ENCODE data around the gene PSMC4.

DNA sequence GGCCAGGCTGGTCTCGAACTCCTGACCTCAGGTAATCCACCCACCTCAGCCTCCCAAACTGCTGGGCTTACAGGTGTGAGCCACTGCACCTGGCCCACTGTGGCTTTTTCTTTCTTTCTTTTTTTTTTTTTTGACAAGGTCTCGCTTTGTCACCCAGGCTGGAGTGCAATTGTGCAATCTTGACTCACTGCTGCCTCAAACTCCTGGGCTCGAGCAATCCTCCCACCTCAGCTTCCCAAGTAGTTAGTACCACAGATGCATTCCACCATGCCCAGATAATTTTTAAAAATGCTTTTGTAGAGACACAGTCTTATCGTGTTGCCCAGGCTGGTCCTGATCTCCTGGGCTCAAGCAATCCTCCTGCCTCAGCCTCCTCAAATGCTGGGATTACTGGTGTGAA is 24.4 kb upstream of the PSMC4 start:
- no peak for TF ChIP-seq EZH2phosphoT487 (IDR thresholded peaks at IDR 0.05; ENCODE audit: low read depth)
- TF ChIP-seq CTCF (IDR thresholded peaks at IDR 0.05; ENCODE audit: low read depth, low read length), result no peak
